ENCODE results near the gene CKAP2. TPM values are rescaled to one million over a fixed set of nuclear protein-coding genes. Genes with fewer than 3 reads are reported as not detected.
"Not testable (repeated sequence)": the region's sequence is repeated elsewhere in the genome, so short reads cannot be mapped to it uniquely, and the experiment has no call there.

The CKAP2 gene, protein sequence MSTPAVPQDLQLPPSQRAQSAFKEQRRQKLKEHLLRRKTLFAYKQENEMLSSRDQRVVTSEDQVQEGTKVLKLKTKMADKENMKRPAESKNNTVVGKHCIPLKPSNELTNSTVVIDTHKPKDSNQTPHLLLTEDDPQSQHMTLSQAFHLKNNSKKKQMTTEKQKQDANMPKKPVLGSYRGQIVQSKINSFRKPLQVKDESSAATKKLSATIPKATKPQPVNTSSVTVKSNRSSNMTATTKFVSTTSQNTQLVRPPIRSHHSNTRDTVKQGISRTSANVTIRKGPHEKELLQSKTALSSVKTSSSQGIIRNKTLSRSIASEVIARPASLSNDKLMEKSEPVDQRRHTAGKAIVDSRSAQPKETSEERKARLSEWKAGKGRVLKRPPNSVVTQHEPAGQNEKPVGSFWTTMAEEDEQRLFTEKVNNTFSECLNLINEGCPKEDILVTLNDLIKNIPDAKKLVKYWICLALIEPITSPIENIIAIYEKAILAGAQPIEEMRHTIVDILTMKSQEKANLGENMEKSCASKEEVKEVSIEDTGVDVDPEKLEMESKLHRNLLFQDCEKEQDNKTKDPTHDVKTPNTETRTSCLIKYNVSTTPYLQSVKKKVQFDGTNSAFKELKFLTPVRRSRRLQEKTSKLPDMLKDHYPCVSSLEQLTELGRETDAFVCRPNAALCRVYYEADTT
- 10 to 100 TPM; 13.9 to 24.7 (median 21.9) TPM for total RNA-seq
- 10 to 100 TPM in 1 of 3 donors, 1 to 10 TPM in 2; 4.7 to 10.4 (median 6.1) TPM for polyA plus RNA-seq
- long read RNA-seq, donor 1, partial matches to known transcripts, result 10 of 14 reads
- long read RNA-seq, donor 1, other reads (novel, unspliced or antisense), result 0 of 14 reads
- long read RNA-seq, donor 2, partial matches to known transcripts, result 0 of 4 reads
- long read RNA-seq, donor 2, other reads (novel, unspliced or antisense), result 0 of 4 reads

DNA sequence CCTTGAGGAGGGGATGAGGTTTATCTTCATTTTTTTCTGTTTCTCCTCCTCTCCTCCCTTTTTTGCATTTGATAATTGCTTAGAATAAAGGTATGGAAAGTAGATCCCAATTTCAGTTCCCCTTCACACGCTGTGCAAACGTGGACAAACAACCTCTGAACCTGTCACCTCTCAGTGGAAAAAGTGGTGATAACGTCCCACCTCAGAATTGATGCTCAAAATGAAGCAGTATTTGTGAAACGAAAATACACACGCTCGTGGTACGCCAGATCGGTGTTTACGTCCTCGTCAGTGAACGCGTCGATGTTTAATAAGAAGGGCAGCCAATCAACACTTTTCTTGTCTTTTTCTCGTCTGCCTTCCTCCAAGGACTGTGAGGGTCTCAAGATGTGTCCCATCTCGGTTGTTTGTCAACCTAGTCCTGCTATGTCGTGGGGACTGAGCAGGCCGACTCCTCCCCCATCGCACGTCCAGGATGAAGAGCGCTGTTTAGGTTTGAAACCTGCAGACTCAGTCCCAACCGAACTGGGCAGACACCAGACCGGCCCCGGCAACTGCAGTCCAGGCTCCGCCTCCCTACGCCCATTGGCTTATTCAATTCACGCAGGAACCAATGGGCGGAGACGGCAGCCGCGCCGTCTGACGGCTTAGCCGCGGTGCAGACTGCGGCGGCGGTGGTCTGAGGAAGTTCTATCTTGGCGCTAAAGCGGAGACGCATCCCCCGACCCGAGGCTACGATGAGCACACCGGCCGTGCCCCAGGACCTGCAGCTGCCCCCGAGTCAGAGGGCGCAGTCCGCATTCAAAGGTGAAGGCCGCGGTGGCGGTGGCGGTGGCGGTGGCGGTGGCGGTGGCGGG lies at the start of gene CKAP2:
TSS of gene CKAP2 (plus strand) at position 659 of the 857 bp plus-strand sequence. CDS start at position 738, 79 bp downstream.
- 0 to 1% (median 0%) methylated on average over 44 to 56 of the region's 56 CpGs for WGBS, 5 donors
- Histone ChIP-seq H3K4me1 (peaks cover 6 to 71% (median 37%) of the 10 kb centered on the region in 6 donors), H3K36me3 (peaks cover 0 to 34% (median 7%) of the 10 kb centered on the region in 6 donors), H3K27ac (peak within 1 kb of the TSS; percentile 87 to 99 (median 95)), H3K9me3 (no peaks in the 10 kb centered on the region), H3K27me3 (replicated peaks in 1 of 7) (no peaks in the 10 kb centered on the region), H3K4me3 (peak within 1 kb of the TSS; percentile 67 to 91 (median 70))
- TF ChIP-seq POLR2AphosphoS5 (IDR thresholded peaks at IDR 0.05), result peak; percentile 96 to 99 (median 99)
- TF ChIP-seq CTCF (IDR thresholded peaks at IDR 0.05 in 8 of 11, conservative IDR thresholded peaks at IDR 0.05 in 3 of 11), result peak in 4 of 11 experiments; percentile 31 to 50 (median 34)
- TF ChIP-seq POLR2A (IDR thresholded peaks at IDR 0.05), result peak in 1 of 3 donors; percentile 83
- intact Hi-C loops (cut with DNase I; ENCODE audit: low total_unique reads), result loop anchor here (10.0 kb wide), 3 partner anchors 110 to 440 kb away; partner anchors contain the start of genes ALG11 and ATP7B
- DNase-seq, result peak; percentile 98

DNA sequence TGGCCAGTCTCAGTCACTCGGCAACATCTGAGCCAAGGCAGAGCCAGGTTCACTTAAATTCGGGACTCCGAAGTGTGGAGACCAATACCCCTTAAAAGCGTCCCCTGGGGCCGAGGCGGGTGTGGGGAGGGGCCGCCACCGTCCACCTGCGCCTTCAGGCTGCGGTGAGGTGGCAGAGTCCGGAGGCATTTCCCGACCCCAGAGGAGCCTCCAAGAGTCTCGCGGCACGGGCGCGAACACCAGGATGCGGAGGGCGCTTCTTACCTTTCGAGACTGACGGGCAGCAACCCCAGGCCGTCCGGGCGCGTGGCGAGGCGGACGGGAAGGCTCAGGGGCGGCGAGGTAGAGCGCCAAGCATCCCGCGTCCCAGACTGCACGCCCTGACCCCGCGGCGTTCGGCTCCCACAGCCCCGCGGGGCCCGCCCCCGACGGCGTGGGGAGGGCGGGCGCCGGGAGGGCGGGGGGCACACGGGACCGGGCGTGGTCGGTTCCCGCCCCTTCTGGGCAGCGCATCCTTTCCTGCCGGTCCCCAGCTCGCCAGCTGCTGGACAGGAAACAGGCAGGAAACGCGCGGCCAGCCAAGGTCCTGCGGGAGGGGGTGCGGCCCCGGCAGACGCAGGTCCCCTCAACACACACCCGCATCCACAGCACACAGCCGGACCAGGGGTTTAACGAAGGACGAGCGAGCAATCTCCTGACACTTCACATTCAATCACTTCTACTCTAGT lies 49.3 kb upstream of the CKAP2 start, which contains the start of gene THSD1:
TSS of gene THSD1 (minus strand) at position 406 of the 728 bp plus-strand sequence. CDS start 3,572 bp downstream, outside the sequence.
- Histone ChIP-seq H3K27ac (peak within 1 kb of the TSS in 7 of 8 donors; percentile 16 to 80 (median 77)), H3K9me3 (peaks cover 0 to 3% (median 0%) of the 10 kb centered on the region in 8 donors), H3K27me3 (replicated peaks in 1 of 7) (peaks cover 0 to 35% (median 9%) of the 10 kb centered on the region in 7 donors), H3K36me3 (peaks cover 0 to 16% (median 0%) of the 10 kb centered on the region in 6 donors), H3K4me3 (peak within 1 kb of the TSS; percentile 35 to 71 (median 48)), H3K4me1 (peaks cover 5 to 40% (median 33%) of the 10 kb centered on the region in 6 donors)
- WGBS, 5 donors, result 1 to 2% (median 1%) methylated on average over 32 to 68 of the region's 68 CpGs
- intact Hi-C loops (cut with DNase I; ENCODE audit: low total_unique reads), result no loop called here
- peak; percentile 80 to 90 (median 90) for TF ChIP-seq POLR2AphosphoS5 (IDR thresholded peaks at IDR 0.05)
- no peak for TF ChIP-seq POLR2A (IDR thresholded peaks at IDR 0.05)
- DNase-seq, result peak; percentile 88

GRCh38 chr13:52406629-52407028 lies 48.6 kb upstream of the CKAP2 start:
- H3K27me3 ChIP-seq (replicated peaks in 1 of 7), result peaks cover 0 to 35% (median 9%) of the 10 kb centered on the region in 7 donors
- no peak for DNase-seq
- TF ChIP-seq POLR2AphosphoS5 (IDR thresholded peaks at IDR 0.05), result no peak
- TF ChIP-seq POLR2A (IDR thresholded peaks at IDR 0.05), result no peak
- no peak for TF ChIP-seq CTCF (IDR thresholded peaks at IDR 0.05 in 8 of 11, conservative IDR thresholded peaks at IDR 0.05 in 3 of 11)
- H3K4me3 ChIP-seq, result peak overlapping the region in 2 of 8 donors; percentile 63 to 71
- peak overlapping the region in 6 of 8 donors; percentile 10 to 80 (median 78) for H3K27ac ChIP-seq
- 69 to 81% (median 76%) methylated on average over 4 of the region's 4 CpGs for WGBS, 5 donors
- peaks cover 0 to 22% (median 2%) of the 10 kb centered on the region in 6 donors for H3K36me3 ChIP-seq
- intact Hi-C loops (cut with DNase I; ENCODE audit: low total_unique reads), result no loop called here
- H3K4me1 ChIP-seq, result peaks cover 5 to 40% (median 33%) of the 10 kb centered on the region in 6 donors
- peaks cover 0 to 3% (median 0%) of the 10 kb centered on the region in 8 donors for H3K9me3 ChIP-seq

GRCh38 chr13:52407436-52407835 lies 47.8 kb upstream of the CKAP2 start:
- H3K4me1 ChIP-seq, result peaks cover 5 to 40% (median 33%) of the 10 kb centered on the region in 6 donors
- peaks cover 0 to 30% (median 9%) of the 10 kb centered on the region in 6 donors for H3K36me3 ChIP-seq
- peaks cover 0 to 35% (median 9%) of the 10 kb centered on the region in 7 donors for H3K27me3 ChIP-seq (replicated peaks in 1 of 7)
- intact Hi-C loops (cut with DNase I; ENCODE audit: low total_unique reads); H3K4me3 ChIP-seq; H3K27ac ChIP-seq; DNase-seq; H3K9me3 ChIP-seq: not testable (repeated sequence)
- WGBS, 5 donors, result 94 to 99% (median 97%) methylated on average over 10 to 12 of the region's 12 CpGs
